CD14-positive monocyte (primary cell): ENCODE measurements around the gene ICA1L. TPM values are rescaled to one million over a fixed set of nuclear protein-coding genes. Genes with fewer than 3 reads are reported as not detected.
A peak's percentile ranks its signal among the peaks of the same experiment; 100 is the strongest.

Experiments
- DNase-seq, 3 donors: peaks; one replicate each; pipeline ENCODE4 v3.0.0-alpha.2; 2011 to 2022
- H2AFZ ChIP-seq: 2 replicates; pipeline ENCODE4 v1.6.0; 2012; ENCODE audit warnings: mild to moderate bottlenecking, low read depth, low read length, inconsistent platforms; ENCODE audit not compliant: insufficient read depth, poor library complexity, severe bottlenecking
- H3K27ac ChIP-seq, 2 donors: 1 replicate in 1 of 2; 2 replicates in 1 of 2; pipeline ENCODE4 v1.5.1; 2012 to 2013; ENCODE audit warnings: low read length in 2 of 2, control low read depth in 1 of 2, inconsistent platforms in 1 of 2, low read depth in 1 of 2, mild to moderate bottlenecking in 1 of 2
- H3K27me3 ChIP-seq, 2 donors: one replicate each; pipeline versions ENCODE4 v1.6.0 to v1.6.1; 2011 to 2013; ENCODE audit warnings: low read length in 2 of 2; ENCODE audit not compliant: control insufficient read depth in 2 of 2, insufficient read depth in 2 of 2
- H3K36me3 ChIP-seq, 2 donors: replicated peaks in 1 of 2; 1 replicate in 1 of 2; 2 replicates in 1 of 2; pipeline versions ENCODE4 v1.5.1 to v1.6.1; 2012 to 2013; ENCODE audit warnings: low read length in 2 of 2, control low read depth in 1 of 2, inconsistent platforms in 1 of 2, mild to moderate bottlenecking in 1 of 2; ENCODE audit not compliant: insufficient read depth in 2 of 2, control insufficient read depth in 1 of 2
- H3K4me1 ChIP-seq, 2 donors: 1 replicate in 1 of 2; 2 replicates in 1 of 2; pipeline versions ENCODE4 v1.5.1 to v1.6.1; 2012 to 2013; ENCODE audit warnings: low read length in 2 of 2, control low read depth in 1 of 2, inconsistent platforms in 1 of 2, mild to moderate bottlenecking in 1 of 2, moderate library complexity in 1 of 2; ENCODE audit not compliant: insufficient read depth in 2 of 2, control insufficient read depth in 1 of 2
- H3K4me2 ChIP-seq: replicated peaks from 2 replicates; pipeline ENCODE3; 2012; ENCODE audit warnings: low read length, moderate library complexity, mild to moderate bottlenecking; ENCODE audit not compliant: poor library complexity, severe bottlenecking; ENCODE audit errors: extremely low read depth
- H3K4me3 ChIP-seq, 3 experiments: fragments of 200-600 bp in 1 of 3; sonication (generic) in 1 of 3; replicated peaks in 1 of 3; 1 replicate in 2 of 3; 2 replicates in 1 of 3; pipeline ENCODE4 v1.5.1; 2011 to 2013; ENCODE audit warnings: low read length in 3 of 3, mild to moderate bottlenecking in 3 of 3, control low read depth in 2 of 3, low read depth in 2 of 3, inconsistent platforms in 1 of 3, moderate library complexity in 1 of 3
- H3K79me2 ChIP-seq: 2 replicates; pipeline ENCODE4 v1.6.0; 2012; ENCODE audit warnings: mild to moderate bottlenecking, control low read depth, inconsistent platforms, low read length, moderate library complexity; ENCODE audit not compliant: insufficient read depth
- H3K9ac ChIP-seq: 2 replicates; pipeline ENCODE4 v1.6.0; 2017; ENCODE audit warnings: low read length, mild to moderate bottlenecking; ENCODE audit not compliant: insufficient read depth, poor library complexity, severe bottlenecking
- H3K9me3 ChIP-seq, 2 donors: replicated peaks in 1 of 2; 1 replicate in 1 of 2; 2 replicates in 1 of 2; pipeline versions ENCODE4 v1.5.1 to v1.6.1; 2012 to 2013; ENCODE audit warnings: low read length in 2 of 2, control low read depth in 1 of 2; ENCODE audit not compliant: control insufficient read depth in 1 of 2, insufficient read depth in 1 of 2
- H4K20me1 ChIP-seq: 2 replicates; pipeline ENCODE4 v1.6.0; 2012; ENCODE audit warnings: mild to moderate bottlenecking, low read length, control low read depth, moderate library complexity; ENCODE audit not compliant: insufficient read depth
- H3K27ac Mint-ChIP-seq, 7 donors: one replicate each; pipeline ENCODE4 v1.8.0; 2020; ENCODE audit warnings: mild to moderate bottlenecking in 7 of 7, mixed read lengths in 7 of 7, moderate library complexity in 6 of 7, inconsistent platforms in 2 of 7
- H3K27me3 Mint-ChIP-seq, 3 donors: one replicate each; pipeline ENCODE4 v1.8.0; 2021 to 2022; ENCODE audit warnings: low read depth in 3 of 3, mild to moderate bottlenecking in 3 of 3, mixed read lengths in 3 of 3, moderate library complexity in 3 of 3, inconsistent platforms in 1 of 3
- H3K36me3 Mint-ChIP-seq, 2 donors: one replicate each; pipeline ENCODE4 v1.8.0; 2020; ENCODE audit warnings: mixed read lengths in 2 of 2, inconsistent platforms in 1 of 2, mild to moderate bottlenecking in 1 of 2
- H3K4me1 Mint-ChIP-seq: one replicate; pipeline ENCODE4 v1.8.0; 2020; ENCODE audit warnings: mild to moderate bottlenecking, mixed read lengths
- H3K4me3 Mint-ChIP-seq, 2 donors: one replicate each; pipeline ENCODE4 v1.8.0; 2020; ENCODE audit warnings: mild to moderate bottlenecking in 2 of 2, mixed read lengths in 2 of 2, moderate library complexity in 1 of 2
- H3K9me3 Mint-ChIP-seq, 7 donors: one replicate each; pipeline ENCODE4 v1.8.0; 2020 to 2022; ENCODE audit warnings: mixed read lengths in 7 of 7, mild to moderate bottlenecking in 6 of 7, moderate library complexity in 6 of 7, inconsistent platforms in 2 of 7
- CTCF ChIP-seq: fragments of 200-600 bp; IDR thresholded peaks from one replicate; pipeline ENCODE4 v1.8.0; 2022; ENCODE audit warnings: antibody characterized with exemption, mild to moderate bottlenecking
- WGBS: methylation state at CpG from one replicate; pipeline ENCODE4 v1.1.5; 2013; ENCODE audit warnings: missing lambda C conversion rate; ENCODE audit not compliant: insufficient coverage; 5-methylcytosine and 5-hydroxymethylcytosine counted together
- intact Hi-C, 2 donors: fragments of 100-400 bp; cut with micrococcal nuclease; formaldehyde crosslinking; loops; one replicate each; pipeline versions ENCODE4 v1.15.0 to v1.15.1; 2023
- polyA plus RNA-seq, 3 donors: library from polyadenylated mRNA; depleted of rRNA in 1 of 3; unstranded in 2 of 3; stranded (reverse) in 1 of 3; fragments of 300-500 nt in 2 of 3; fragments of >200 nt in 1 of 3; fragmentation: Illumina TruSeq in 2 of 3; gene quantifications; 1 replicate in 2 of 3; 2 replicates in 1 of 3; pipeline ENCODE4 v1.2.3, GENCODE V29; 2012 to 2021

ICA1L gene
- polyA plus RNA-seq, 3 donors = 0.17 to 0.85 (median 0.57) TPM

GRCh38 chr2:202756598-202756997 lies 115.0 kb downstream of the ICA1L start:
- H3K27ac Mint-ChIP-seq = no peak overlapping the region
- H3K4me3 Mint-ChIP-seq = no peak overlapping the region
- Histone ChIP-seq H3K27me3 (no peaks in the 10 kb centered on the region), H3K4me1 (no peaks in the 10 kb centered on the region), H3K36me3 (peaks cover 26 to 51% of the 10 kb centered on the region in 2 donors), H3K4me2 (no peak overlapping the region), H3K9ac (no peak overlapping the region), H3K9me3 (no peaks in the 10 kb centered on the region), H3K4me3 (no peak overlapping the region), H3K79me2 (no peaks in the 10 kb centered on the region), H4K20me1 (no peaks in the 10 kb centered on the region), H2AFZ (no peak overlapping the region), H3K27ac (no peak overlapping the region)
- H3K27me3 Mint-ChIP-seq = peaks cover 0 to 2% (median 2%) of the 10 kb centered on the region in 3 donors
- intact Hi-C loops = no loop called here
- 100% methylated on average over 2 of the region's 3 CpGs for WGBS
- no peak for TF ChIP-seq CTCF
- peaks cover 49 to 52% of the 10 kb centered on the region in 2 donors for H3K36me3 Mint-ChIP-seq
- DNase-seq = no peak
- peaks cover 0 to 5% (median 2%) of the 10 kb centered on the region in 7 donors for H3K9me3 Mint-ChIP-seq
- no peaks in the 10 kb centered on the region for H3K4me1 Mint-ChIP-seq

DNA sequence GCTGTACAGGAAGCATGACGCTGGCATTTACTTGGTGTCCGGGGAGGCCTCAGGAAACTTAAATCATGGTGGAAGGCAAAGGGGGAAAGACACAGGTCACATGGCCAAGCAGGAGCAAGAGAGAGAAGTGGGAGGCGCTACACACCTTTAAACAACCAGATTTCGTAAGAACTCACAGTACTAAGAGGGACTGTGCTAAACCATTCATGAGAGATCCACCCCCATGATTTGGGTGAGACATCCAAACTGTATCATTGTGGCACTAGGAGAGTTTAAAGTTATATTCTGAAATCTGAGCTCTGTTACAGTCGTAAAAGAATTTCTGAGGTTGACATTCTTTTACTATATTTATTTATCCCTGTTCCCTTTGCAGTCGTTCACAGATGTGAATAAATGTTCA lies 116.6 kb downstream of the ICA1L start:
- Histone ChIP-seq H3K4me1 (no peaks in the 10 kb centered on the region), H3K4me3 (no peak overlapping the region), H3K9me3 (no peaks in the 10 kb centered on the region), H2AFZ (no peak overlapping the region), H3K9ac (no peak overlapping the region), H3K27me3 (no peaks in the 10 kb centered on the region), H4K20me1 (no peaks in the 10 kb centered on the region), H3K79me2 (no peaks in the 10 kb centered on the region), H3K27ac (no peak overlapping the region), H3K4me2 (no peak overlapping the region), H3K36me3 (peaks cover 23 to 39% of the 10 kb centered on the region in 2 donors)
- intact Hi-C loops = no loop called here
- 80% methylated on average over 1 of the region's 6 CpGs for WGBS
- peaks cover 0 to 3% (median 2%) of the 10 kb centered on the region in 3 donors for H3K27me3 Mint-ChIP-seq
- peaks cover 7% of the 10 kb centered on the region for H3K4me1 Mint-ChIP-seq
- peak overlapping the region in 1 of 7 donors; percentile 3 for H3K27ac Mint-ChIP-seq
- peaks cover 37 to 45% of the 10 kb centered on the region in 2 donors for H3K36me3 Mint-ChIP-seq
- H3K9me3 Mint-ChIP-seq = peaks cover 0 to 5% (median 2%) of the 10 kb centered on the region in 7 donors
- no peak for DNase-seq
- no peak overlapping the region for H3K4me3 Mint-ChIP-seq
- TF ChIP-seq CTCF = no peak
